UCSD-AML1 (cell line): ENCODE results near the gene CSTF3.
A peak's percentile ranks its signal among the peaks of the same experiment; 100 is the strongest.
"Not testable (repeated sequence)": the region's sequence is repeated elsewhere in the genome, so short reads cannot be mapped to it uniquely, and the experiment has no call there.

Source experiments
- DNase-seq: peaks from one replicate; lab custom pipeline; 2025; ENCODE audit not compliant: unreplicated experiment; lab: John Stamatoyannopoulos, UW

CSTF3 gene

DNA sequence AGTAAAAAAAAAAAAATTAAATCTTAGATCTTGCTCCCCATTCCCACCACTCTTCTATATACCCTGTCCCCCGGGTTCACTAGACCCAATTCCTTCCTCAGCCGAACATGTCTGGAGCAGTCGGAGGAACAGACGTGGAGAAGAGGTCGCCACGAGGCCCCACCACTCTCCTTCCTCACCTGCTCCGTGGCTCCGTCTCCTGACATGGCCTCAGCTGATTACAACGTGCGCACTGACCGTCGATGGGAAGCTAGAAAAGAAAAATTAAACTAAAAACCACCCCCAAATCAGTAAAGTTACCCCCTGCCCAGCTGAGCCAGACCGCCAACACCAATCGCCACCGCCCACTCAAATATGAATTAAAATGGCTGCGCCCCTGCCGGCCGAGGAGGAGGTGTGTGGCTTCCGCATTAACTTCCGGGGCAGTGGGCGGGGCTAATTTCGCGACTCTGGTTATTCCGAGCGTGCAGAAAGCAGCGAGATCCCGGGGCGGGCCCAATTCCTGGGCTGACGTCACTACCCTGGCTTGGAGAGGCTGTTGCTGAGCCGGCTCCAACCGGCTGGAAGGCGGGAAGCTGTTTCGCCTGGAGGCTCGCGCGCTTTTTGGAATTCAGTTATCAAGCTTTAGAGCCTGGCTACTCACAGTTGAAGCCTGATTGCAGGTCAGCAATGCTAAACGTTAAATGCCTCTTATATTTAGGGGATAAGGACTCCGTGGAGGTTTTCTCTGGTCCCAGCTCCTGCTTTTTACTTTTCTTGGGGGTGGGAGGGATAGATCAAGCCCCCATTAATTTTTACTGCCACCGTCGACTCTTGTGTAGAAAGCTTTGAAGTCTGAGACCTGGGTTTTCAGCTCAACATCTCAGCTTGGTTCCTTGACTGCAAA, at the start of gene CSTF3:
CSTF3 (minus strand) TSS at position 361 of the 886 bp plus-strand sequence; CDS start at position 206, 155 bp downstream.
- DNase-seq, result peak; percentile 99

DNA sequence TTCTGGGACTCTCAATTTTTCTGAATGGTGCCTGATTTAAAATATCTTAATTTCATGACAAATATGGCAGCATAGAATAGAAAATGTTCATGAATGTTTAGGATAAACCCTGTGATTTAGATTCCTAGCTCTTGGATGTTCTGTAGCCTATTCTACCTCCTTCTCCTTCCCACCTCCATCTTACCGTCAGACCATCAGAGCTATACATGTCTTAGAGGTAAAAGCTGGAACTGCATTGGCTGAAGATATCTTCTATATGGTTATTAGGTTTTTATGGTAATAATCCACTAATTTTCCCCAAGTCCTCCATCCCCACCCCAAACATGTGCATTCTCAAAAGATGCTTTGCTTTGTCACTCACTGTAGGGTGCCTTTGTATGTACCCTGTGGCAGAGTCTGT, 46.9 kb upstream of the CSTF3 start:
- DNase-seq, result no peak

DNA sequence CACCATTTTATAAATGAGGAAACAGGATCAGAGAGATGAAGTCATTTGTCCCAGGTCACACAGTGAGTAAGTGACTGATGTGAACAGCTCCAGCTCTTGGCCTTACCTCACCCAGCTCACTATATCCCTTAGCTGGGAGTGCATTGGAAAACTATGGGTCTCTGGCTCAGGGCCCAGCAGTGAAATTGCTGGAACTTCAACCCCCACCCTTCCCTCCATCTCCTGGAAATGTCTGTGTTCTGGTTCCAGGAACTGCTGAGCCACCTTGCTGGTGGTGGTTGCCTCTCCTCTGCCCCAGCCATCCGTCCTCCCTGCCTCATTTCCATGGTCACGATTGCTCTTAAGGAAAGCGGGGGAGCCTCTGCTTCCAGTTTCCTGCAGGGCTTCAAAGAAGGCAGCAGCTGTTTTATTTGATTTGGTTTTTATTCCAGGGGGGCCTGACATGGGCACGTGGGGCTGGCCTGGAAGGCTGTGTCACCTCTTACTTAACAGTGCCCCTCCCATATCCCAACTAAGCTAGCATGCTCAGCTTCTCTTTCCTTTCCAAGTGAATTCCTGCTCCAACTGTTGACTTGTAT, 46.2 kb upstream of the CSTF3 start:
- peak; percentile 63 for DNase-seq

DNA sequence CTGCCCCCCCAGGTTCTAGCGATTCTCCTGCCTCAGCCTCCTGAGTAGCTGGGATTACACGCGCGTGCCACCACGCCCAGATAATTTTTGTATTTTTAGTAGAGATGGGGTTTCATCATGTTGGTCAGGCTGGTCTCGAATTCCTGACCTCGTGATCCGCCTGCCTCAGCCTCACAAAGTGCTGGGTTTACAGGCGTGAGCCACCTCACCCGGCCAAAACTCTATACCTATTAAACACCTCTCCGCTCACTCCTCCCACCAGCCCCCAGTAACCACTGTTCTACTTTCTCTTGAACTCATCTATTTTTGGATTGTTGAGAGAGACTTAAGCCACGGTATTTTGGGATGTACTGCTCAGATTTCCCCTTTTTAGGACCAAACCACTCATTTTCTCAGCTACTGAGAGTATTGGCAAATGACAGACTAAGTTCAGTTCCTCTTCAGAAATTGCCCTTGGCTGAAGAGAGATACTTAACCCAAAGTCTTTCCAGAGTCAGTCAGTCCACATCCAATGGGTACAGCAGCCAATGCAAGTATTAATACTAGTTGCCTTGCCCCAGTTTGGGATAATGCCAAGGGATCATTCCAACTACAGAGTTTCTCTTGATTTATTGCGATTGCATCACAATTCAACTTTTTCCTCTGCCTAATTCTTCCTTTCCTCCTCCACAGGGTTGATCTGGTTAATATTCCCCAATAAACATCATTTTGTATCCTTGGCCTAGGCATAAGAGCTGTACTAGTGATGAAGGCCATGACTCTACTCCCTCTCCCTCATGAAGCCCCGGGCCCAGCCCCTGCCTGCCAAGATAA, 36.8 kb upstream of the CSTF3 start:
- DNase-seq, result no peak

DNA sequence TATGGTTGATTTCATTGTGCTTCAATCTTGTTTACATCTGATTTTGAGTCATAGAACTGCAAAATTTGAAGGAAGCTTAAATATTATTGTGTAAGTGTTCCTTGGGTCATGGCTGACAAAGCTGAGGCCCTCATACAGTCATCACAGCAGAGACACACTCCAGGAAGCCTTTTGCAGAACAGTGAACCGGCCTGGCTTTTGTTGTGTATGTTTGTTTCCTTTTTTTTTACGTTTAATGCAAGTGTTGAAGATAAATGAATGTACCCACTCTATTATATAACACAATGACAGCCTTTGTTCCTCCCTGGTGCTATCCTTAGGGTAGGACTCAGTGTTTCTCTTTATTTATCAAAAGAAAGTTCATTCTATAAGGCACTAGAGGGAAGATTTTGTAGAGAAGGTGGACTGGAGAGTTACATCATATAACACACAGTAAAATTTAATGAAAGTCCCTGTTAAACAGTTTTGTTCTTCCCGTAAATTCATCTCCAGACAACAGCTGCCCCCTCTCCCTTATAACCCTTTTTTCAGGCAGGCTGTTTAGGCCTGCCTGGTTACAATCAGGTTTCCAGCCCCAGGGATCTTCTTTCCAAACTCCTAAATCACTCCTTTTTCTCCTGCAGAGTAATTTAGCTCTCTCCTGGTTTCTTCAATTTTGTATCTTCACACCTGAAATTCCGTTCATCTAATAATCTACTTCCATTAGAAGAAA, 34.3 kb upstream of the CSTF3 start:
- DNase-seq, result no peak

DNA sequence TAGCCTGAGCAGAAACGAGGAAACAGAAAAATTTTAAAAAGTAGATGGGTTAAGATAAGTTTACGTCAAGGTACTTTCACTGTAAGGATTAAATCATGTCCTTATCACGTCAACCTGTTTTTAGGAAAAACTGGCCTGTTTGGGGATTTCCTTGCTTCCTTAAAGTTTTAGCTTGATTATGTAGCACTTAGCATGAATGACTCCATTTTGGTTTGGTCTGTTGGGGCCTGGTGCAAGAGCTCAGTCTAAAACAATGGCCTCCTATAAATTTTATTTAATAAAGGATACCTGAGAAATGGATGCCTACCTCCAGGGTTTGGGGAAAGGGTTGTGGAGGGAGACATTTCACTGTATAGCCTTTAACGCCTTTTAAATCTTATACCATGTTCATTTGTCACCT, 33.2 kb upstream of the CSTF3 start:
- no peak for DNase-seq

DNA sequence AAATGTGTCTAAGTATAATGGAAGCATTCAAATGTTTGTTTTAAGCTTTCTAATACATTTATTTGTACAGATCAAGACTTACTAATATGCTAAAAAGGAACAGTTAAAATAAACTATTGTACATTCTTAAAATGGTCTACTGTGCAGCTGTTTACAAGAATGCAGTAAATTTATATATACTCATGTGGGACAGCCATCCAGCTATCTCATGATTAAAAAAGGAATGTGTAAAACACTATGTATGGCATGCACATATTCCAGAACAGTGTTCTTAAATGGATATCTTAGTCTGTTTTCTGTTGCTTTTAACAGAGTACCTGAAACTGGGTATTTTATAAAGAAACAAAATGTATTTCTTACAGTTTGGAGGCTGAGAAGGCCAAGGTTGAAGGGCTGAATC, 30.2 kb upstream of the CSTF3 start:
- DNase-seq, result no peak

DNA sequence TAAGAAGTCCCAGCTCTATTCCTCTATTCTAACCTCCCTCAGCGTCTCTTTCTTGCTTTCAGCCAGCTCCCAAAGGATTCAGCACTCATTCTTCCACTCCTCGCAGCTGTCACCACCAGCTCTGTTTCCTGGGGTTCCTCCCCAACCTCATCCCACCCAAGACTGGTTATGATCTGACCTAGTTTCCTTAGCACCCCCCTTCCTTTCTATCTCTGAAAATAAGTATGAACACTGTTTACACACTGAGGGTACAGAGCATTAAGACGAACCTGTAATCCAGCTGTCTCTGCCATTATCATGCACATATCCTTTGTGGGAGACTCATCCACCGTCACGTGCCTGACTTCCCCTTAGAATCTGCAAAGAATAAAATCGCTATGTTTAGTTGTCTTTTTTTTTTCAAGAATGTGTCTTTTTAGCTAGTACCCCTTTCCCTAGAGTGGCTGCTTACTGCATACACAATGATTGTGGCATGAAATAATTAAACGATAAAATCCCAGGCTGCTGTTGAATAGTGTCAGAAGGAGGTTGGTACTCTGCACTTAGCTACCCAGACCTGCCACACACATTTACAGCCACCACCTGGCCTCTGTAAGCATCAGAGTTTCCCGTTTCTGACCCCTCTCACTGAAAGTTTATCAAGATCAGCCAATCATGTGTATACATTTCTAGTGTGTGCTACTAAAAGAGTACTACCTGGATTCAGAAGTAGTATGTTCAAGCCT, 26.9 kb upstream of the CSTF3 start:
- no peak for DNase-seq

DNA sequence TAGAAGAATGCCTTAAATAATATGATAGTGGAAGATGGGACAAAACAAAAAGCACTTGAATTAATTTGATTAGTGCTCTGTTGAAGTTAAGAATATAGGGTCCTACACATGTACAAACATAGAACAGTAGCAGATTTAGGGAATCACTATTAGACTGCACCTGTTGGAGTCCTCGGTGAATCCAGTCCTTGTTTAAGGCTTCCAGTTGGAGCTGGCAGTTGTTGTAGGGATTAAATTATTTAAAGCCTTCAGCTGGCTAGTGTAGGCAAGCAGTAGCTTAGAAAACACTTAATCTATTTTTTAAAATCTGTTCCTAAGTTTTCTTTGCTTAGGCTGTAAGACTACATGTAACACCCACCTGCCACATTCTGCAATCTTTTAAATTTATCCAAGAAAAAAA, 24.5 kb upstream of the CSTF3 start:
- no peak for DNase-seq

DNA sequence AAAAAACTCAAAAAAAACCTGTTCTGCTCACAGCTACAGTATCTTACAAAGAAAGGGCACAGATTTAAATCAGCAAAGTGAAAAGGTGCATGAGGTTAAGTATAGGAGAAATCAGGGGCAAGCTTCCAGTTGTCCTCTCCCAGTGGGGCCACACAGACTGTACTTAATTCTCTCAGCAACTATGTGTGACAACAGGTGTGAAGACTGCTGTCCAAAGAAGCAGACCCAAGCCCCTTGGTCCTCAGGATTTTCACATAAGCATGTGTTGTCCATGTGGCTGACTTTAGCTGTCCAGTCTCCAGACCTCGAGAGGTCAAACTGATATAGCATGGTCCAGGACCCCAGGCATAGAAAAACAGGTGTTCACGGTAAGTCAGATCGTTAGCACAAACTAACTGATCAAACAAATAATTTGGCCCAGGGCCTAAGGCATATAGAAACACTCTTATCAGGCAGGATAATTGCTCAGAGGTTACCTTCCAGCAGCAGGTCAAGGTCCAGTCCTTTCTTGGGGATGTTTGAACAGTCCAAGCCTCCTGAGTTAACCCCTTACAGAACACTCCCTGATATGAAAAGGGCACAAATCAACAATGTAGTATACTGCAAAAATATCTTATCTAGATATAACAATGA, 21.1 kb upstream of the CSTF3 start:
- no peak for DNase-seq

DNA sequence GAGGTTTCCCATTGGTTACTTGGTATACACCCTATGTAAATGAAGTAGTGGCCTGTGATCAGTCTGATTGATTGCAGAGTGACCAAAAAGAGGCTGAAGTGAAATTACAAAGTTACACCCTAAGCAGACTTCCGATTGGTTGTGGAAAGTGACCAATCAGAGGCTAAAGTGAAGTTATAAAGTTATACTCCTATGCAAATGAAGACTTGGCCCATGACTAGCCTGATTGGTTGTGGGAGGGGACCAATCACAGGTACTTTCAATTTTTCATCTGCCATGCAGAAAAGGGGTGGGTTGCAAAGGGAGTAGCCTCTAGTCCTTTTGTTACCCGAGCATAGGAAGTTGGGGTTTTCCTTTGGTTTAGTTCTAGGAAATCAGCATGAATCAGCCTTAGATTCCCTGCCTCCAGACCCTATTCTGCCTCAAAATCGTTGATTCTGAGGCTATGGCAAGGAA, 18.1 kb upstream of the CSTF3 start:
- DNase-seq, result peak; percentile 31

DNA sequence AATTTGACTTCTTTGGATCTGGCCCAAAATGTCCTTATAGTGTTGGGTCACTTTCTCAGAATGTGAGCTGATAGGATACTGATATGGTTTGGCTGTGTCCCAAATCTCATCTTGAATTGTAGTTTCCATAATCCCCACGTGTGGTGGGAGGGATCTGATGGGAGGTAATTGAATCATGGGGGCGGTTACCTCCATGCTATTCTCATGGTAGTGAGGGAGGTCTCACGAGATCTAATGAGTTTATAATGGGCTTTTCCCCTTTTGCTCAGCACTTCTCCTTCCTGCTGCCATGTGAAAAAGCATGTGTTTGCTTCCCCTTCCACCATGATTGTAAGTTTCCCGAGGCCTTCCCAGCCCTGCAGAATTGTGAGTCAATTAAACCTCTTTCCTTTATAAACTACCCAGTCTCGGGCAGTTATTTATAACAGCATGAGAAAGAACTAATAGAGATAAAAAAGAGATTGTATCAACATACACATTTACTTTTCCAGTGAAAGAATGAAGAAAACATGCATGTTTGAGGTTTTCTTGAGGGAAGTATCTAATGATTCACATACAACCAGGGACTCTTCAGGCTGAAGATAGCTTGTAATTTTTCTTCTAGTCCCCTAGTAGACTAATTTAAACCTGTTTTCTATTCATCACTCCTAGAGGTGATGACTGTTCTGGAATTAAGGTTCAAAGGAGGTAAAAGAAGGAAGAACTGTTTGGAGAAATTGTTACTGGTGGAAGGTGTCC, 17.3 kb upstream of the CSTF3 start:
- DNase-seq, result no peak

DNA sequence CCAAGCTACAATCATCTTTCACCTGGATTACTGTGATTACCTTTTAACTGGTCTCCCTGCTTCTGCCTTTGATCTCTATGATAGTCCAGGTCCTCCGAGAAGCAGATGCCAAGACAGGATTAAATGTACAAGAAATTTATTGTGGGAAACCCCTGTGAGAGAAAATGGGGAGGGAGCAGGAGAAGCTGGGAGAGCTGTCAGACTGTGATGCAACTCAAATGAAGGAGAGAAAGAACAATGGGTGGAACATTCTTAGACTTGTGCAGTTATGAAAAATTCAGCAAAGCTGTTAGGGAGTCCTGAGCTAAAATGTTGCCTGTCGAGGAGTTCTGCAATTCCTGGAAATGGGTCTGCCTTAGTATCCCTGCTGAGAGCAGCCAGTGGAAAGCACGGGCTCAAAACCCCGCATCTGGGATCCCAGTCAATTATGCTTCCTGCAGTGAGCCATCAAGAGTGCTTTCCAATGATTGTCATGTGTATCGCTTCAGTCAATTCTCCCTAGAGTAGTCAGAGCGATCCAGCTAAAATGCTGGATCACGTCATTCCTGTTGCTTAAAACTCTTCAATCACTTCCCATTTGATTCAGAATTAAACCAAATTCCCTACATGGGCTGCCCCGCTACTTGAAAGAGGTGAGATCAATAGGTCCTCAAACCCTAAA, 16.5 kb upstream of the CSTF3 start:
- DNase-seq, result no peak

DNA sequence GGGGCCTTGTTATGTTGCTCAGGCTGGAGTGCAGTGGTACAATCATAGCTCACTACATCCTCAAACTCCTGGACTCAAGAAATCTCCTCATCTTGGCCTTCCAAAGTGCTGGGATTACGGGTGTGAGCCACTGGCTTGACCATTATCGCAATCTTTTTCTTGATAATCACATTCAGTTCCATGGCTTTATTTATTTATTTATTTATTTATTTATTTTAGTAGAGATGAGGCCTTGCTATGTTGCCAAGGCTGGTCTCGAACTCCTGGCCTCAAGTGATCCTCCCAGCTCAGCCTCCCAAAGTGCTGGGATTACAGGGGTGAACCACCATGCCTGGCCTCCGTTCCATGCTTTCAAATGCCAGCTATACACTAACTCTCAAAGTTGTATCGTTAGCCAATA, 15.5 kb upstream of the CSTF3 start:
- DNase-seq, result not testable (repeated sequence)

DNA sequence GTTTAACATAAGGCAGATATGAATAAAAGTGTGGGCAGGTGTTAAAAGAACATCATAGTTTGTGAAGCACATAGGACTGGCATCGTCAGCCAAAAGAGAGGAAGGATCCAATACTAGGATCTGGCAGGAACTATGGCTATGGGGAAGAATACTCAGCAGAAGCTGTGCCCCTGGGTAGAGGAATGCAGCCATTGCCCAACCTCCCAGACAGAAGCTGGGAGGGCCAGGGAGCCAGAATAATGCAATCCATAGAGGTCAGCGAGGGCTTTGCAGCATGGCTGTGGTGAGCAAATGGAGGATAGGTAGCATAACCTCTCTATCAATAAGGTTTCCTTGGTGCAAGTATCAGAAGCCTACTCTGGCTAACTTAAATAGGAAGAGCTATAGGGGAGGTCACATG, 11.7 kb upstream of the CSTF3 start:
- no peak for DNase-seq

DNA sequence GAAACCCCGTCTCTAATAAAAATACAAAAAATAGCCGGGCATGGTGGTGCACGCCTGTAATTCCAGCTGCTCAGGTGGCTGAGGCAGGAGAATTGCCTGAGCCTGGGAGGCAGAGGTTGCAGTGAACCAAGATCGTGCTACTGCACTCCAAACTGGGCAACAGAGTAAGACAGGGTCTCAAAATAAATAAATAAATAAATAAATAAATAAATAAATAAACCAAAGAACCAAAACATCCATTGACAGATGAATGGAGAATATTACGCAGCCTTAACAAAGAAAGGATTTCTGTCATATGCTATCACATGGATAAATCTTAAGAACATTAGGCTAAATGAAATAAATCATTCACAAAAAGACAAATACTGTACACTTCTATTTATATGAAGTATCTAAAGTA, 11.1 kb upstream of the CSTF3 start:
- DNase-seq, result no peak

DNA sequence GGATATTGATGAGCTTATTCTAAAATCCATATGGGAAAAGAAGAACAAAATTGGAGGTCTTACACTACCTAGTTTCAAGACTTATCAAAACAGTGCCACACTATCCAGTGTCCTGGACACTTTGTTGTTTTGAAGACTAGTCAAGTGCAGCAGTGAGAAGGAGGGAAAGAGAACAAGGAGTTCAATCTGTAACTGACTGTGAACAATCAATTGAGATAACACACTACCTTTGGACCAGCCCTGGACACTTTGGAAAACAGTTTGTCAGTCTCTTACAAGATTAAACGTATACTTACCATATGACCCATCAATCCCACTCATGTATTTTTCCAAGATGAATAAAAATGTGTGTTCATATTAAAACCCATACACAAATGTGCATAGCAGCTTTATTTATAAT, 10.0 kb upstream of the CSTF3 start:
- DNase-seq, result no peak

DNA sequence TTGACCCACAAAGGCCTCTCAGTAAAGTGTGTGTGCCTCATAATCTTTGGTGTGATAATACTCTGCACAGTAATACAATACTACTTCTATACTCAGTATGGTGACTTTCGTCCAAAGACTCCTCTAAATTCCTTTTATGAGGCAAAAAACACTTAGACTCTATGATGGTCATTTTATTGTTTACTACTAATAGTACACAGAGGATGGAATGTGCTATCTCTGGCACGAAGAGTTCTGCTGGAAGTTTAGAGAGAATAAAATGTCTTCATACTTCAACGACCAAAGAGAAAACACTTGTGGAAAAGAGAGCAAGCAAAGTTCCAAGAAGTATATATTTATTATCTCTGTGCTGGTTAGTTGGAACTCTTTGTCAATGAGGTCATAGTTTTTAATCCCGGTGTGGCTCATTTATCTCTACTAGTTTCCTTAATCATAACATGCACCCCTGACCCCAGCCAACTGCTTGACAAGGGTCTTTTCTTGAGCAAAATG, 7.5 kb upstream of the CSTF3 start:
- DNase-seq, result no peak

DNA sequence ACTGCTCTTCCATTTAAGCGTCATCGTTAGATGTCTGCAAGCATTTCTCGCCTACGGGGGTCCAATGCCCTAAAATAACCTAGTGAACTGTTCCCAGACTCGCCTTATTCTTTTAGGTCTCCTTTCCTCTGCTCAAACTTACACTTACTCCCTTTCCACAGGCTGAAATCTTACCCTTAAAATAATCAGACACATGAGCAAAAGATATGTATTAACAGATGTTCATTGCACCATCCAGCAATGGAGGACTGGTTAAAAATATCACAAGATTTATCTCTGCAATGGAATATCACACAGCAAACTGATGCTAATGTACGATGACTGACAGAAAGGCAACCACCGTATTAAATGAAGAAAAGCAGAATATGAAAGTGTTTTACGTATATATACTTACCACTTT, 1.6 kb upstream of the CSTF3 start:
- DNase-seq, result no peak
